ENCODE data around the gene RNLS. TPM values are rescaled to one million over a fixed set of nuclear protein-coding genes. Genes with fewer than 3 reads are reported as not detected.

RNLS gene
- total RNA-seq, 2 donors from 2014 or later: 6.2 to 9.4 TPM

DNA sequence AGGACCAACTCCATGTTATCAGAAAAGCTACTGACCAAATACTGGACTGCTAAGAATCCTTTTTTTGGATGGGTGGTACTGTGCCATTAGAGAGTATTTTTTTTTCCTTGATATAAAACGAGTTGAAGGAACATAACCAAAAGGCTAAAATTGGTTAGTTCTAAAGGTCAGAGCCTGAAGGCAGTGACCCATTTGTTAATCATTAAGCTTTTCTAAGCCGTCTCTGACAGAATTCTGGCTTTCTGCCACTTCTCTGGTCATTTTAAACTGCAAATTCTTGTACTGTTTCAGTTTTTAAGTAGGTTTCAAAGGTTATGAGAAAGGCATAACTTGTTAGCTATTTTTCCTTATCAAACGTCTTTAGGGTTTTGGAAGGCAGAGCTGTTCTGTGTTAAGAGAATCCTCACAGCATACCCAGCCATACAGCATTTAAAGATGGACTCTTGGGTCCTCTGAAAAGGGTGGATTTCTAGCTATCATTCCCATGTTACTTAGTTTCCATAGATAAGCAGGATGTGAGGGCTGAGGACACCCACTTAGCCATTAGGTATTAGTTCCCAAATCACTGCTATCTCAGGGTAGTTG is 196.8 kb downstream of the RNLS start:
- H3K36me3 ChIP-seq: no peaks in the 10 kb centered on the region
- H3K9me3 ChIP-seq: no peaks in the 10 kb centered on the region
- no peaks in the 10 kb centered on the region for H3K27me3 ChIP-seq (replicated peaks; ENCODE audit: insufficient read depth)
- TF ChIP-seq, protein P1, sequence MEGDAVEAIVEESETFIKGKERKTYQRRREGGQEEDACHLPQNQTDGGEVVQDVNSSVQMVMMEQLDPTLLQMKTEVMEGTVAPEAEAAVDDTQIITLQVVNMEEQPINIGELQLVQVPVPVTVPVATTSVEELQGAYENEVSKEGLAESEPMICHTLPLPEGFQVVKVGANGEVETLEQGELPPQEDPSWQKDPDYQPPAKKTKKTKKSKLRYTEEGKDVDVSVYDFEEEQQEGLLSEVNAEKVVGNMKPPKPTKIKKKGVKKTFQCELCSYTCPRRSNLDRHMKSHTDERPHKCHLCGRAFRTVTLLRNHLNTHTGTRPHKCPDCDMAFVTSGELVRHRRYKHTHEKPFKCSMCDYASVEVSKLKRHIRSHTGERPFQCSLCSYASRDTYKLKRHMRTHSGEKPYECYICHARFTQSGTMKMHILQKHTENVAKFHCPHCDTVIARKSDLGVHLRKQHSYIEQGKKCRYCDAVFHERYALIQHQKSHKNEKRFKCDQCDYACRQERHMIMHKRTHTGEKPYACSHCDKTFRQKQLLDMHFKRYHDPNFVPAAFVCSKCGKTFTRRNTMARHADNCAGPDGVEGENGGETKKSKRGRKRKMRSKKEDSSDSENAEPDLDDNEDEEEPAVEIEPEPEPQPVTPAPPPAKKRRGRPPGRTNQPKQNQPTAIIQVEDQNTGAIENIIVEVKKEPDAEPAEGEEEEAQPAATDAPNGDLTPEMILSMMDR (IDR thresholded peaks at IDR 0.05): no peak
- ATAC-seq (ENCODE audit: insufficient number of reproducible peaks, low FRiP score, low read depth) (no peak), DNase-seq (ENCODE audit: low spot score) (no peak)
- H3K4me3 ChIP-seq: peak overlapping the region; percentile 67
- peak overlapping the region; percentile 31 to 74 for H3K27ac ChIP-seq
- peaks cover 11 to 30% of the 10 kb centered on the region in 2 donors for H3K4me1 ChIP-seq (ENCODE audit: control insufficient read depth in 1 of 2, low read depth in 2 of 2)

DNA sequence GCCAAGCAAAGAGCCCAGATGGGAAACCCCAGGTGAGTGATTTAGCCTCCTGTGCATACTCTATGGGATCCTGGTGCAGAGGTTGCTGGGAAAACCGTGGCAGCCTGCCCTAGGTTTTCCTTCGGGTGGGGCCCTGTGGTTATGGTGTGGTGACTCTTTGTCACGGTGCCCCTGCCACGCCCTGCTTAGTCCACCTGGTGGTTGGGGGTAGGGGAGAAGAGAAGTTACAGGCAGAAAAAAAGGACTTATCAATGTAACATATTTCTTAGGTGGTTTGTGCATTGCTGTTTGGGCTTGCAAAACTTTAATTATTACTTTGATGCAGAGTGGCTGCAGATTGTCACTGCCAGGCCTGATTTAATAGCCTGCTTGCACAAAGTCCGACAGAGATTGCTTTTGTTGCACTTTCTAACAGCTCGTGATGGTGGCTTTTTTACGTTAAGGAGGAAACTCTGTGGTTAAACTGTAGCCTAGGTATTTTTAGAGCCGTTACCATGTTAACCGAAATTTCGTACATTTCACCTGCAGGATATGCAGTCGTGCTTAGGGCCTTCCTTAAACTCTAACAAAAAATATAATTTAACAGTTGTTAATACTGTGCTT is 197.4 kb downstream of the RNLS start:
- TF ChIP-seq, protein P1 (IDR thresholded peaks at IDR 0.05): no peak
- Histone ChIP-seq H3K27ac (peak overlapping the region; percentile 31 to 74), H3K36me3 (no peaks in the 10 kb centered on the region), H3K4me3 (peak overlapping the region; percentile 67), H3K9me3 (no peaks in the 10 kb centered on the region), H3K4me1 (ENCODE audit: control insufficient read depth in 1 of 2, low read depth in 2 of 2) (peaks cover 11 to 30% of the 10 kb centered on the region in 2 donors), H3K27me3 (replicated peaks; ENCODE audit: insufficient read depth) (no peaks in the 10 kb centered on the region)
- DNase-seq (ENCODE audit: low spot score) (no peak), ATAC-seq (ENCODE audit: insufficient number of reproducible peaks, low FRiP score, low read depth) (no peak)

DNA sequence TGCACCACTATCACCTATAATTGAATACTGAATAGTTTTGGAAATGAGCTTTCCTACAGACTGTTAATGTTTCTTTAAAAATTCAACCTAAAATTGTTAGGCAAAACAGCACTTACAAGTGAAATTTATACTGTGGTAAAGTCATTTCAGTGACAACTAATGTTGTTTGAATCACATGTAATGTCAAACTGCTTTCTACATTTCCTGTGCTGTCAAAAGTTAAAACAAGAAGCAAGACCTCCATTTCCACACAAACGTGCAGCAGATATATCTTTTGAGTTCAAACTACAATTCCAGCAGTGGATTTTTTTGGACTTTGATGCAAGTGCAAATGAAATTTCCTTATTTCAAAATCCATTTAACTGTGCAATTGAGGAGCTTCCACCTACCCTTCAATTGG is 199.8 kb downstream of the RNLS start:
- Histone ChIP-seq H3K4me1 (ENCODE audit: control insufficient read depth in 1 of 2, low read depth in 2 of 2) (peaks cover 11 to 28% of the 10 kb centered on the region in 2 donors), H3K27me3 (replicated peaks; ENCODE audit: insufficient read depth) (no peaks in the 10 kb centered on the region), H3K4me3 (no peak overlapping the region), H3K9me3 (no peaks in the 10 kb centered on the region), H3K36me3 (no peaks in the 10 kb centered on the region), H3K27ac (no peak overlapping the region)
- ATAC-seq (ENCODE audit: insufficient number of reproducible peaks, low FRiP score, low read depth) (no peak), DNase-seq (ENCODE audit: low spot score) (no peak)
- TF ChIP-seq, protein P1 (IDR thresholded peaks at IDR 0.05): no peak

DNA sequence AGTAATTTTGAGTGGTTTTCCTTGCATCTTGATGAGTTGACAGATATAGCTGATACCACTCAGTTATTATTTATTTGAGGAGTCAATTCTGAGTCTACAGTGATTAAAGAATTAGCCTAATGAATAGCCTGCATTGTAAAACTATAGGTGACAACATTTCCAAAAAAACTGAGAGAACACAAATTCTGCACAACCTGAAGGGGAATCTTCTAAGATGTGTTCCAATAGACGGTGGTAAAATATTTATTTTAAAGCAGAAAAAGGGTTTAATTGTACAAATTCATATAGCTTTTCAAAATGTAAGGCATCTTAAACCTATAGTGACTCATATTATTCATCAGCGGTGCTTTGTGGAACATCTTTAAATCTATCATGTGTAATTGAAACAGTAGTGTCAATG is 200.4 kb downstream of the RNLS start:
- Histone ChIP-seq H3K4me1 (ENCODE audit: control insufficient read depth in 1 of 2, low read depth in 2 of 2) (peaks cover 11 to 23% of the 10 kb centered on the region in 2 donors), H3K36me3 (no peaks in the 10 kb centered on the region), H3K4me3 (no peak overlapping the region), H3K9me3 (no peaks in the 10 kb centered on the region), H3K27me3 (replicated peaks; ENCODE audit: insufficient read depth) (no peaks in the 10 kb centered on the region), H3K27ac (no peak overlapping the region)
- ATAC-seq (ENCODE audit: insufficient number of reproducible peaks, low FRiP score, low read depth) (no peak), DNase-seq (ENCODE audit: low spot score) (no peak)
- TF ChIP-seq, protein P1 (IDR thresholded peaks at IDR 0.05): no peak

DNA sequence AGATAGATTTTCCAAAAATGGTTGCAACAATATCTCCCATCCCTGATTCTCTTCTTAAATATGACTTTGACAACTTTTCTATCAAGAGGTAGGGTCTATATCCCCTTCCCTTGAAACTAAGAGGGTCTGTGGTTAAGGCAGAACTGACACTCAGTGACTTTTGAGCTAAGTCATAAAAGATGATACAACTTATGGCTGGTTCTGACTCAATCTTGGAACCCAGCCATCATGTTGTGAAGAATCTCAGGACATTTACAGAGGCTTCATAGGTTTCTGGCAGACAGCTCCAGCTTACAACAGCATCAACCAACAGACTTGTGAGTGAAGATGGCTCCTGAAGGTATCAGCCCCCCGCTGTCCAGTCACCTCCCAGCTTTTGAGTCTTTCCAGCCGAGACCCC is 203.5 kb downstream of the RNLS start:
- no peaks in the 10 kb centered on the region for H3K27me3 ChIP-seq (replicated peaks; ENCODE audit: insufficient read depth)
- H3K27ac ChIP-seq: no peak overlapping the region
- H3K9me3 ChIP-seq: no peaks in the 10 kb centered on the region
- TF ChIP-seq, protein P1 (IDR thresholded peaks at IDR 0.05): no peak
- ATAC-seq (ENCODE audit: insufficient number of reproducible peaks, low FRiP score, low read depth): no peak
- no peaks in the 10 kb centered on the region for H3K36me3 ChIP-seq
- no peak for DNase-seq (ENCODE audit: low spot score)
- H3K4me1 ChIP-seq (ENCODE audit: control insufficient read depth in 1 of 2, low read depth in 2 of 2): no peaks in the 10 kb centered on the region
- no peak overlapping the region for H3K4me3 ChIP-seq
